HUDEP-2 (cell line): ENCODE measurements around the gene ITGB5.
A peak's percentile ranks its signal among the peaks of the same experiment; 100 is the strongest.

ENCODE experiments used
- DNase-seq, 76 experiments: peaks; one replicate each; lab custom pipeline; 2025; ENCODE audit not compliant: unreplicated experiment in 76 of 76; lab: John Stamatoyannopoulos, UW

ITGB5 gene

GRCh38 chr3:124887177-124887931 lies at the start of gene ITGB5:
Gene ITGB5, minus strand, starts transcription at chr3:124887365. Its CDS starts 365 bp downstream, at chr3:124887000.
- peak in 18 of 76 experiments; percentile 1 to 27 (median 9) for DNase-seq

- no peak for DNase-seq
Observed at GRCh38 chr3:124935794-124936542, 48.8 kb upstream of the ITGB5 start.

GRCh38 chr3:124935264-124935663 lies 48.1 kb upstream of the ITGB5 start:
- no peak for DNase-seq

GRCh38 chr3:124934577-124934976 lies 47.4 kb upstream of the ITGB5 start, which contains the start of gene MUC13:
Gene MUC13, minus strand, starts transcription at chr3:124934751. Its CDS starts 39 bp downstream, at chr3:124934712.
- no peak for DNase-seq

- peak in 42 of 76 experiments; percentile 1 to 57 (median 22) for DNase-seq
Observed at GRCh38 chr3:124928333-124929202, 41.4 kb upstream of the ITGB5 start.

- no peak for DNase-seq
Observed at GRCh38 chr3:124927574-124928045, 40.4 kb upstream of the ITGB5 start.

- no peak for DNase-seq
Observed at GRCh38 chr3:124926426-124927101, 39.4 kb upstream of the ITGB5 start.

- no peak for DNase-seq
Observed at GRCh38 chr3:124924741-124925140, 37.6 kb upstream of the ITGB5 start.

GRCh38 chr3:124923833-124924232 lies 36.7 kb upstream of the ITGB5 start:
- no peak for DNase-seq

- no peak for DNase-seq
Observed at GRCh38 chr3:124920718-124921117, 33.6 kb upstream of the ITGB5 start.

GRCh38 chr3:124919756-124920155 lies 32.6 kb upstream of the ITGB5 start:
- DNase-seq: no peak

GRCh38 chr3:124918524-124918923 lies 31.4 kb upstream of the ITGB5 start:
- DNase-seq: no peak

- no peak for DNase-seq
Observed at GRCh38 chr3:124916837-124917409, 29.8 kb upstream of the ITGB5 start.

GRCh38 chr3:124915254-124915653 lies 28.1 kb upstream of the ITGB5 start:
- DNase-seq: no peak

GRCh38 chr3:124907957-124908356 lies 20.8 kb upstream of the ITGB5 start:
- no peak for DNase-seq

GRCh38 chr3:124904835-124905492 lies 17.8 kb upstream of the ITGB5 start:
- DNase-seq: no peak

GRCh38 chr3:124903896-124904834 lies 17.0 kb upstream of the ITGB5 start:
- no peak for DNase-seq

- DNase-seq: no peak
Observed at GRCh38 chr3:124896824-124897526, 9.8 kb upstream of the ITGB5 start.
